Dedifferentiated amniotic fluid mesenchymal stem cell (primary cell): ENCODE measurements around the gene SARS1.

Experiments
- DNase-seq: peaks from one replicate; pipeline ENCODE4 v3.0.0-alpha.2; 2016; ENCODE audit errors: extremely low spot score

The SARS1 gene

GRCh38 chr1:109261578-109261977, 47.9 kb downstream of the SARS1 start:
- no peak for DNase-seq

- DNase-seq: no peak
These were observed 48.7 kb downstream of the SARS1 start for GRCh38 chr1:109262231-109263055.

GRCh38 chr1:109263234-109263596, 49.5 kb downstream of the SARS1 start:
- no peak for DNase-seq

- peak; percentile 43 for DNase-seq
These were observed 50.1 kb downstream of the SARS1 start for GRCh38 chr1:109263597-109264378.

GRCh38 chr1:109264379-109264755, 50.6 kb downstream of the SARS1 start:
- DNase-seq: no peak

- DNase-seq: no peak
These were observed 51.3 kb downstream of the SARS1 start for GRCh38 chr1:109265016-109265415.

- no peak for DNase-seq
These were observed 52.1 kb downstream of the SARS1 start for GRCh38 chr1:109265741-109266330.

GRCh38 chr1:109266965-109267364, 53.2 kb downstream of the SARS1 start:
- no peak for DNase-seq

GRCh38 chr1:109267743-109268300, 54.1 kb downstream of the SARS1 start:
- DNase-seq: no peak

- no peak for DNase-seq
These were observed 54.9 kb downstream of the SARS1 start for GRCh38 chr1:109268431-109269211.

- DNase-seq: no peak
These were observed 55.7 kb downstream of the SARS1 start for GRCh38 chr1:109269212-109269980.

- no peak for DNase-seq
These were observed 56.4 kb downstream of the SARS1 start for GRCh38 chr1:109269981-109270622.

- DNase-seq: no peak
These were observed 57.1 kb downstream of the SARS1 start for GRCh38 chr1:109270623-109271317.

- no peak for DNase-seq
These were observed 57.7 kb downstream of the SARS1 start for GRCh38 chr1:109271458-109271857.

GRCh38 chr1:109272021-109272799, 58.5 kb downstream of the SARS1 start:
- no peak for DNase-seq

- no peak for DNase-seq
These were observed 59.3 kb downstream of the SARS1 start for GRCh38 chr1:109272831-109273547.

- no peak for DNase-seq
These were observed 60.0 kb downstream of the SARS1 start for GRCh38 chr1:109273570-109274288.
